ENCODE results near the gene KCNQ2.

DNA sequence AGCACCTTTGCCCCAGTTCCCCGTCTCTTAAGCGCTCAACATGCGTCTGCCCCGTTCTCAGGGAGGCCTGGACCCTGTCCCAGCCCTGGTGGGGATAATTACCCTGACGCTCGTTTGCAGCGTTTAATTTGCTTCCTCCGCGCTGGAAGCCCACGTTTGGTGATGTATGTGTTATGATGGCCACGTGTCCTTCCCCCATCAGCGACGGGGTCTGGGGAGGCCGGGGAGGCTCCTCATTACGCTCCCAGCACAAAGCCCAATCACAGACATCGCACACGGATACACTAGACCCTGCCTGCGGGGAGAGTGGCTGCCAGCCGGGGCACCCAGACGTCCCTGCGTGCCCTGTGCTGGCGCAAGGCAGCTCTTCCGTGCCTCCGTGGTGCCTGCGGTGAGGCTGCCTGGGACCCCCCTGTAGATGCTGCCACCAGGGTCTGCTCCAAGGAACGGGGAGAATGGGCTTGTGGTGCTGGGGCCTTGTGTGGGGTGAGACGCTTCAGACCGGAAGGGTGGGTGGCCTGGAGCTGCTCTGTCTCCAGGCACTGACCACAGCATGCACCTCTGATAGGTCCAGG, 101.1 kb downstream of the KCNQ2 start:
- TF ChIP-seq, protein P1, sequence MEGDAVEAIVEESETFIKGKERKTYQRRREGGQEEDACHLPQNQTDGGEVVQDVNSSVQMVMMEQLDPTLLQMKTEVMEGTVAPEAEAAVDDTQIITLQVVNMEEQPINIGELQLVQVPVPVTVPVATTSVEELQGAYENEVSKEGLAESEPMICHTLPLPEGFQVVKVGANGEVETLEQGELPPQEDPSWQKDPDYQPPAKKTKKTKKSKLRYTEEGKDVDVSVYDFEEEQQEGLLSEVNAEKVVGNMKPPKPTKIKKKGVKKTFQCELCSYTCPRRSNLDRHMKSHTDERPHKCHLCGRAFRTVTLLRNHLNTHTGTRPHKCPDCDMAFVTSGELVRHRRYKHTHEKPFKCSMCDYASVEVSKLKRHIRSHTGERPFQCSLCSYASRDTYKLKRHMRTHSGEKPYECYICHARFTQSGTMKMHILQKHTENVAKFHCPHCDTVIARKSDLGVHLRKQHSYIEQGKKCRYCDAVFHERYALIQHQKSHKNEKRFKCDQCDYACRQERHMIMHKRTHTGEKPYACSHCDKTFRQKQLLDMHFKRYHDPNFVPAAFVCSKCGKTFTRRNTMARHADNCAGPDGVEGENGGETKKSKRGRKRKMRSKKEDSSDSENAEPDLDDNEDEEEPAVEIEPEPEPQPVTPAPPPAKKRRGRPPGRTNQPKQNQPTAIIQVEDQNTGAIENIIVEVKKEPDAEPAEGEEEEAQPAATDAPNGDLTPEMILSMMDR (IDR thresholded peaks at IDR 0.05) = no peak
- TF ChIP-seq POLR2A (IDR thresholded peaks at IDR 0.05) = no peak

All from ovary (tissue), 3 donors.